ENCODE data around the gene EML5. TPM values are rescaled to one million over a fixed set of nuclear protein-coding genes. Genes with fewer than 3 reads are reported as not detected.

Gene EML5
- total RNA-seq, 1 experiment from 2014 or later = 0.85 TPM

GRCh38 chr14:88746052-88746451 is 46.7 kb downstream of the EML5 start:
- CTCF ChIA-PET = no interaction called here
- H3K27me3 Mint-ChIP-seq (ENCODE audit: low read depth) = no peaks in the 10 kb centered on the region; the same call in 1 of the 2 replicates
- TF ChIP-seq IRF1 (CRISPR knock-in tag; IDR thresholded peaks at IDR 0.05) (no peak), NR2C2 (CRISPR knock-in tag; IDR thresholded peaks at IDR 0.05) (no peak), ZNF317 (CRISPR knock-in tag; IDR thresholded peaks at IDR 0.05; ENCODE audit: borderline replicate concordance, low read depth) (no peak), SOX15 (CRISPR knock-in tag; IDR thresholded peaks at IDR 0.05) (no peak), ZNF232 (CRISPR knock-in tag; IDR thresholded peaks at IDR 0.05) (no peak), EMX1 (CRISPR knock-in tag; IDR thresholded peaks at IDR 0.05) (no peak), ATF3 (CRISPR knock-in tag; conservative IDR thresholded peaks at IDR 0.05) (no peak), KAT7 (CRISPR knock-in tag; IDR thresholded peaks at IDR 0.05; ENCODE audit: borderline replicate concordance) (no peak)
- TF ChIP-seq, protein P1, sequence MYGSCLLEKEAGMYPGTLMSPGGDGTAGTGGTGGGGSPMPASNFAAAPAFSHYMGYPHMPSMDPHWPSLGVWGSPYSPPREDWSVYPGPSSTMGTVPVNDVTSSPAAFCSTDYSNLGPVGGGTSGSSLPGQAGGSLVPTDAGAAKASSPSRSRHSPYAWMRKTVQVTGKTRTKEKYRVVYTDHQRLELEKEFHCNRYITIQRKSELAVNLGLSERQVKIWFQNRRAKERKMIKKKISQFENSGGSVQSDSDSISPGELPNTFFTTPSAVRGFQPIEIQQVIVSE (CRISPR knock-in tag; IDR thresholded peaks at IDR 0.05; ENCODE audit: borderline replicate concordance) = no peak
- TF ChIP-seq, protein P2, sequence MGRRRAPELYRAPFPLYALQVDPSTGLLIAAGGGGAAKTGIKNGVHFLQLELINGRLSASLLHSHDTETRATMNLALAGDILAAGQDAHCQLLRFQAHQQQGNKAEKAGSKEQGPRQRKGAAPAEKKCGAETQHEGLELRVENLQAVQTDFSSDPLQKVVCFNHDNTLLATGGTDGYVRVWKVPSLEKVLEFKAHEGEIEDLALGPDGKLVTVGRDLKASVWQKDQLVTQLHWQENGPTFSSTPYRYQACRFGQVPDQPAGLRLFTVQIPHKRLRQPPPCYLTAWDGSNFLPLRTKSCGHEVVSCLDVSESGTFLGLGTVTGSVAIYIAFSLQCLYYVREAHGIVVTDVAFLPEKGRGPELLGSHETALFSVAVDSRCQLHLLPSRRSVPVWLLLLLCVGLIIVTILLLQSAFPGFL (CRISPR knock-in tag; IDR thresholded peaks at IDR 0.05; ENCODE audit: borderline replicate concordance) = no peak
- TF ChIP-seq, protein P3, sequence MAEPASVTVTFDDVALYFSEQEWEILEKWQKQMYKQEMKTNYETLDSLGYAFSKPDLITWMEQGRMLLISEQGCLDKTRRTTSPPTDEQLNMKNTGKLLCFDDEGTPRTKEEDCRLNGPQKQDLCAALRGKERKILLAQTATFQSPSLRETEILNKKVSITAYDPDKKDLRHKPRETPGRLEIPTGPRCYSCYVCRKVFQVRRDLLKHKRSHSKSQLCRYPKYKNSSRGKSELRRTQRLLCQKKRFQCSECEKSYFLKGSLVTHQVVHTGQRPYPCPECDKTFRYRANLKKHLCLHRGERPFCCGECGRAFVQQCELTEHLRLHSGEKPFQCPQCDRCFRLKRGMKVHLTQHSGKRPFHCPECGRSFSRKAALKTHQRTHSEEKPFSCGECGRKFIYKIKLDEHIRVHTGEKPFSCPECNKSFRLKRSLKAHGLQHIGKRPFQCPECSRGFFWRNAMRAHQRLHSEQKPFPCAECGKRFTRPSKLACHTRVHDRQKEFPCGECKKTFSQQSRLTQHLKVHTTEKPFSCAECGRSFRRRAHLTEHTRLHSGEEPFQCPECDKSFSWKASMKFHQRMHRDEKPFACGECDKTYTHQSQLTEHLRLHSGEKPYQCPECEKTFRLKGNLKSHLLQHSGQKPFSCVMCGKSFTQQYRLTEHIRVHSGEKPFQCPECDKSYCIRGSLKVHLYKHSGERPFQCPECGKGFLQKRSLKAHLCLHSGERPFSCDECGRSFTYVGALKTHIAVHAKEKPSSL (CRISPR knock-in tag; conservative IDR thresholded peaks at IDR 0.05) = no peak

DNA sequence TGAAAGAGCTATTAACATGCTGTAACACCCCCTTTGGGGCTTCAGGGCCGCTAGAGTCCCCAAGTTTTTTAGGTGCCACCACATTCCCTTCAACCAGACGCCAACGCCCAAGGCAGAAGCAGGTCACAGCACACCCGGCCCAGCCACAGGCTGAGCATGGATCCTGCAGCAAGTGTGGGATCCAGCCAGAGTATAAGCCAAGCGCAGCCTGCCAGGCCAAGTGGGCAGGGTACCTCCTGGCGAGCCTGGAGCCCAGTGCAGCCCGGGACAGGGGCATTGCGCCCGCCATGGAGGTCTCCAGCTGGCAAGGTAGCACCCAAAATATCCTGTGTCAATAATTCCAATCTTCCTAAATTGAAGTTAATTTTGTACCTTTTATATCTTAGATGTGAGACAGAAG is 55.5 kb downstream of the EML5 start:
- H3K36me3 Mint-ChIP-seq = no peaks in the 10 kb centered on the region
- no peak overlapping the region for H3K27ac Mint-ChIP-seq
- POLR2A ChIA-PET = no interaction called here
- no peak for DNase-seq (ENCODE audit: low spot score)
- no peaks in the 10 kb centered on the region; the same call in 1 of the 2 replicates for H3K27me3 Mint-ChIP-seq (ENCODE audit: low read depth)
- H3K4me1 Mint-ChIP-seq = no peaks in the 10 kb centered on the region
- peak; percentile 39; the same call in 1 of the 2 replicates for ATAC-seq
- CTCF ChIA-PET = interaction anchor here (1.4 kb wide), 1 partner anchor 70 kb away, joined by 3 read pairs; no protein-coding TSS in a partner anchor
- H3K9me3 Mint-ChIP-seq = peaks cover 8% of the 10 kb centered on the region; the same call in 1 of the 2 replicates
- no peak overlapping the region for H3K4me3 Mint-ChIP-seq
- TF ChIP-seq HMGA2 (CRISPR knock-in tag; IDR thresholded peaks at IDR 0.05) (no peak), CBFB (CRISPR knock-in tag; IDR thresholded peaks at IDR 0.05; ENCODE audit: low read depth) (no peak), TEAD4 (CRISPR knock-in tag; IDR thresholded peaks at IDR 0.05) (no peak), ATF2 (CRISPR knock-in tag; IDR thresholded peaks at IDR 0.05; ENCODE audit: borderline replicate concordance, low read depth) (no peak), NFATC4 (CRISPR knock-in tag; IDR thresholded peaks at IDR 0.05) (no peak), ATF3 (CRISPR knock-in tag; conservative IDR thresholded peaks at IDR 0.05) (no peak), ZNF232 (CRISPR knock-in tag; IDR thresholded peaks at IDR 0.05) (no peak), ZNF263 (CRISPR knock-in tag; IDR thresholded peaks at IDR 0.05; ENCODE audit: low read depth) (no peak), USF1 (CRISPR knock-in tag; IDR thresholded peaks at IDR 0.05) (no peak), TEAD1 (CRISPR knock-in tag; IDR thresholded peaks at IDR 0.05) (no peak), FOXP4 (CRISPR knock-in tag; IDR thresholded peaks at IDR 0.05) (no peak), JAZF1 (CRISPR knock-in tag; IDR thresholded peaks at IDR 0.05) (no peak)
- TF ChIP-seq, protein P1 (CRISPR knock-in tag; IDR thresholded peaks at IDR 0.05; ENCODE audit: borderline replicate concordance) = no peak

More at GRCh38 chr14:88746052-88746451, 46.7 kb downstream of the EML5 start:
- H3K27ac Mint-ChIP-seq = no peak overlapping the region
- ATAC-seq (no peak), DNase-seq (ENCODE audit: low spot score) (no peak)
- POLR2A ChIA-PET = no interaction called here
- no peaks in the 10 kb centered on the region for H3K4me1 Mint-ChIP-seq
- no peaks in the 10 kb centered on the region for H3K36me3 Mint-ChIP-seq
- no peaks in the 10 kb centered on the region for H3K9me3 Mint-ChIP-seq
- no peak overlapping the region for H3K4me3 Mint-ChIP-seq
